ENCODE results near the gene LPP.

The LPP gene

GRCh38 chr3:188877381-188877780, 723.4 kb downstream of the LPP start:
- no peak for DNase-seq (ENCODE audit: low read depth)
- TF ChIP-seq CTCF (IDR thresholded peaks at IDR 0.05; ENCODE audit: control insufficient read depth, insufficient read depth, low read depth, low read length, missing control alignments) = no peak
- no peak overlapping the region for H3K4me3 ChIP-seq (ENCODE audit: control insufficient read depth, low read depth, low read length)

GRCh38 chr3:188878076-188878475, 724.1 kb downstream of the LPP start:
- no peak overlapping the region for H3K4me3 ChIP-seq (ENCODE audit: control insufficient read depth, low read depth, low read length)
- TF ChIP-seq CTCF (IDR thresholded peaks at IDR 0.05; ENCODE audit: control insufficient read depth, insufficient read depth, low read depth, low read length, missing control alignments) = no peak
- DNase-seq (ENCODE audit: low read depth) = no peak

- no peak for TF ChIP-seq CTCF (IDR thresholded peaks at IDR 0.05; ENCODE audit: control insufficient read depth, insufficient read depth, low read depth, low read length, missing control alignments)
- peak; percentile 80 for DNase-seq (ENCODE audit: low read depth)
Measured at GRCh38 chr3:188881954-188882641, 728.1 kb downstream of the LPP start.

GRCh38 chr3:188884299-188885043, 730.5 kb downstream of the LPP start:
- TF ChIP-seq CTCF (IDR thresholded peaks at IDR 0.05; ENCODE audit: control insufficient read depth, insufficient read depth, low read depth, low read length, missing control alignments) = no peak
- H3K4me3 ChIP-seq (ENCODE audit: control insufficient read depth, low read depth, low read length) = no peak overlapping the region
- DNase-seq (ENCODE audit: low read depth) = no peak

More at GRCh38 chr3:188881954-188882641, 728.1 kb downstream of the LPP start:
- H3K4me3 ChIP-seq (ENCODE audit: control insufficient read depth, low read depth, low read length) = no peak overlapping the region

GRCh38 chr3:188888321-188889053, 734.5 kb downstream of the LPP start:
- no peak for DNase-seq (ENCODE audit: low read depth)
- no peak for TF ChIP-seq CTCF (IDR thresholded peaks at IDR 0.05; ENCODE audit: control insufficient read depth, insufficient read depth, low read depth, low read length, missing control alignments)
- no peak overlapping the region for H3K4me3 ChIP-seq (ENCODE audit: control insufficient read depth, low read depth, low read length)

- no peak for DNase-seq (ENCODE audit: low read depth)
- H3K4me3 ChIP-seq (ENCODE audit: control insufficient read depth, low read depth, low read length) = no peak overlapping the region
- no peak for TF ChIP-seq CTCF (IDR thresholded peaks at IDR 0.05; ENCODE audit: control insufficient read depth, insufficient read depth, low read depth, low read length, missing control alignments)
Measured at GRCh38 chr3:188889054-188889491, 735.1 kb downstream of the LPP start.

All from AG09309 (cell line).